HG03280 (cell line): ENCODE measurements around the gene PPP4R3B.
A peak's percentile ranks its signal among the peaks of the same experiment; 100 is the strongest.

ENCODE experiments used
- ATAC-seq: cut with Tn5 transposase; IDR thresholded peaks from one replicate; pipeline ENCODE4 v1.9.1; 2021; ENCODE audit warnings: mild to moderate bottlenecking, moderate library complexity; ENCODE audit not compliant: unreplicated experiment

Gene PPP4R3B

GRCh38 chr2:55519938-55520885 lies 97.2 kb downstream of the PPP4R3B start:
- ATAC-seq, result peak; percentile 6

GRCh38 chr2:55518841-55519165 lies 98.6 kb downstream of the PPP4R3B start:
- peak; percentile 27 for ATAC-seq

GRCh38 chr2:55511508-55512124 lies 105.8 kb downstream of the PPP4R3B start:
- no peak for ATAC-seq

- no peak for ATAC-seq
Measured at GRCh38 chr2:55502590-55503141, 114.8 kb downstream of the PPP4R3B start.

GRCh38 chr2:55500025-55500424 lies 117.4 kb downstream of the PPP4R3B start:
- no peak for ATAC-seq

- ATAC-seq, result no peak
Measured at GRCh38 chr2:55498582-55498981, 118.8 kb downstream of the PPP4R3B start.
